K562 (cell line): ENCODE measurements around the gene SDK1. TPM values are rescaled to one million over a fixed set of nuclear protein-coding genes. Genes with fewer than 3 reads are reported as not detected.

Source experiments
- ATAC-seq: fragments of 200-7000 bp; cut with Tn5 transposase; 3 replicates; pipeline ENCODE4 v1.9.1; 2020; ENCODE audit warnings: moderate library complexity
- BruUV-seq: library from RNA; stranded (reverse); fragments of 400-500 nt; replicated peaks from 2 replicates; lab custom pipeline; 2021; lab: Mats Ljungman, UMichigan
- CTCF ChIA-PET: fragments of 300-600 bp; formaldehyde crosslinking; extraction: SDS; loops from one replicate; lab custom pipeline; 2021; ENCODE audit warnings: low intra/inter-chr PET ratio; lab: Yijun Ruan, JAX
- POLR2A ChIA-PET: fragments of 300-600, 350-650 bp; sonication (Branson Sonifier 250); formaldehyde crosslinking; extraction: SDS; loops from one replicate; lab custom pipeline; 2021; ENCODE audit warnings: antibody characterized with exemption, inconsistent platforms; lab: Yijun Ruan, JAX
- DNase-seq, 4 experiments: peaks; one replicate each; pipeline versions ENCODE4 v3.0.0 to v3.0.0-alpha.2; 2011 to 2018; ENCODE audit warnings: low spot score in 3 of 4, mixed read lengths in 3 of 4; ENCODE audit errors: extremely low read depth in 1 of 4
- FAIRE-seq: peaks from 2 replicates; lab custom pipeline; 2011; peaks lifted over from hg19 to GRCh38; lab: Jason Lieb, UNC
- H2AFZ ChIP-seq: 2 replicates; pipeline ENCODE4 v1.6.0; 2011; ENCODE audit warnings: low read depth, low read length, control low read depth, inconsistent platforms
- H3K27ac ChIP-seq: fragments of 200-600 bp; 3 replicates; pipeline ENCODE4 v1.8.0; 2011; ENCODE audit warnings: low read depth, mild to moderate bottlenecking, control low read depth, inconsistent platforms, low read length, moderate library complexity, mixed read lengths; ENCODE audit errors: extremely low read depth
- H3K27me3 ChIP-seq, 2 experiments: fragments of 300-600 bp in 1 of 2; 2 replicates in 1 of 2; 3 replicates in 1 of 2; pipeline versions ENCODE4 v1.6.0 to v1.8.0; 2011; ENCODE audit warnings: inconsistent platforms in 2 of 2, low read length in 2 of 2, mild to moderate bottlenecking in 1 of 2, mixed read lengths in 1 of 2, moderate library complexity in 1 of 2; ENCODE audit not compliant: control insufficient read depth in 2 of 2, insufficient read depth in 2 of 2
- H3K36me3 ChIP-seq: fragments of 300-600 bp; 3 replicates; pipeline ENCODE4 v1.8.0; 2011; ENCODE audit warnings: mild to moderate bottlenecking, low read length, inconsistent platforms; ENCODE audit not compliant: control insufficient read depth, insufficient read depth
- H3K4me1 ChIP-seq, 2 experiments: fragments of 200-600 bp in 1 of 2; replicated peaks in 1 of 2; 2 replicates in 1 of 2; 3 replicates in 1 of 2; pipeline versions ENCODE4 v1.5.1 to v1.8.0; 2011; ENCODE audit warnings: inconsistent platforms in 2 of 2, low read length in 2 of 2, mild to moderate bottlenecking in 1 of 2, mixed read lengths in 1 of 2, moderate library complexity in 1 of 2; ENCODE audit not compliant: control insufficient read depth in 2 of 2, insufficient read depth in 2 of 2
- H3K4me2 ChIP-seq: 2 replicates; pipeline ENCODE4 v1.6.1; 2011; ENCODE audit warnings: low read length, control low read depth, inconsistent platforms, mixed read lengths; ENCODE audit not compliant: insufficient read depth
- H3K4me3 ChIP-seq: fragments of 200-600 bp; sonication (generic), shearing (Covaris generic); 2 replicates; pipeline ENCODE4 v1.5.1; 2016; ENCODE audit warnings: control low read depth, inconsistent platforms
- H3K79me2 ChIP-seq: fragments of 200-600 bp; 3 replicates; pipeline ENCODE4 v1.8.0; 2011; ENCODE audit warnings: low read length, inconsistent platforms; ENCODE audit not compliant: control insufficient read depth, insufficient read depth
- H3K9ac ChIP-seq, 2 experiments: 2 replicates each; pipeline versions ENCODE4 v1.6.0 to v1.6.1; 2011; ENCODE audit warnings: low read depth in 2 of 2, low read length in 2 of 2, control low read depth in 1 of 2, inconsistent platforms in 1 of 2, mild to moderate bottlenecking in 1 of 2, mixed read lengths in 1 of 2; ENCODE audit not compliant: insufficient read depth in 1 of 2
- H3K9me1 ChIP-seq: one replicate; pipeline ENCODE4 v1.6.0; 2011; ENCODE audit warnings: inconsistent platforms, mild to moderate bottlenecking, low read length, moderate library complexity; ENCODE audit not compliant: control insufficient read depth, insufficient read depth
- H3K9me3 ChIP-seq: replicated peaks from 2 replicates; pipeline ENCODE4 v1.5.1; 2011; ENCODE audit warnings: low read depth, low read length, inconsistent platforms; ENCODE audit not compliant: control insufficient read depth, insufficient read depth
- H4K20me1 ChIP-seq: replicated peaks from 2 replicates; pipeline ENCODE4 v1.6.1; 2011; ENCODE audit warnings: low read length, inconsistent platforms, mixed read lengths; ENCODE audit not compliant: control insufficient read depth, insufficient read depth
- KLF10 ChIP-seq: fragments of 250-450 bp; sonication (Bioruptor Pico); IDR thresholded peaks from 2 replicates; pipeline ENCODE4 v1.6.1; 2021; ENCODE audit warnings: matching md5 sums
- LARP7 ChIP-seq: fragments of 450-650 bp; IDR thresholded peaks from 2 replicates; pipeline ENCODE4 v1.6.1; 2016
- MCM2 ChIP-seq: fragments of 450-650 bp; IDR thresholded peaks from 2 replicates; pipeline ENCODE4 v1.6.1; 2017; ENCODE audit warnings: low read depth, mild to moderate bottlenecking
- MCM7 ChIP-seq, 2 experiments: fragments of 450-650 bp; IDR thresholded peaks; 2 replicates each; pipeline ENCODE4 v1.6.1; 2016 to 2018
- NCOA6 ChIP-seq: fragments of 450-650 bp; IDR thresholded peaks from 2 replicates; pipeline ENCODE4 v1.6.1; 2017; ENCODE audit warnings: mild to moderate bottlenecking
- NR2F6 ChIP-seq: fragments of 450-650 bp; formaldehyde crosslinking; IDR thresholded peaks from 2 replicates; pipeline ENCODE4 v1.4.0; 2020; ENCODE audit warnings: mild to moderate bottlenecking
- TEAD4 ChIP-seq, 2 experiments: sonication (generic) in 1 of 2; formaldehyde crosslinking in 1 of 2; IDR thresholded peaks; 2 replicates each; pipeline versions ENCODE4 v1.6.1 to v1.8.0; 2012 to 2022; ENCODE audit warnings: borderline replicate concordance in 1 of 2, inconsistent platforms in 1 of 2, low read length in 1 of 2, mild to moderate bottlenecking in 1 of 2, missing genetic modification reagents in 1 of 2
- ZFPM2 ChIP-seq: fragments of 250-450 bp; sonication (Bioruptor Pico); IDR thresholded peaks from 2 replicates; pipeline ENCODE4 v1.5.1; 2022; ENCODE audit warnings: mild to moderate bottlenecking
- ZKSCAN8 ChIP-seq: fragments of 200-800 bp; sonication (Bioruptor generic); IDR thresholded peaks from 2 replicates; pipeline ENCODE4 v1.6.1; 2016; ENCODE audit warnings: missing genetic modification characterization, missing compliant biosample characterization
- WGBS: fragments of 100-300 bp; shearing (Covaris generic); methylation state at CpG from one replicate; pipeline ENCODE4 v1.1.6; 2016; ENCODE audit warnings: low coverage, mixed read lengths; ENCODE audit not compliant: insufficient coverage; ENCODE audit errors: missing lambda C conversion rate; 5-methylcytosine and 5-hydroxymethylcytosine counted together
- in situ Hi-C: fragments of 300-500 bp; cut with MboI; formaldehyde crosslinking; loops from 4 replicates; pipeline ENCODE4 v1.15.0; 2018; ENCODE audit warnings: inconsistent platforms, mixed read lengths
- intact Hi-C: fragments of 100-400 bp; cut with micrococcal nuclease; formaldehyde crosslinking; loops from 2 replicates; pipeline ENCODE4 v1.14.2; 2022
- polyA plus RNA-seq, 8 experiments: library from polyadenylated mRNA; depleted of rRNA in 4 of 8; stranded (reverse) in 5 of 8; unstranded in 3 of 8; fragments of >200 nt; fragmentation: Nextera tagmentation in 2 of 8; fragmentation: Illumina TruSeq in 1 of 8; extraction: Ambion mirVana in 2 of 8; extraction: Trizol in 1 of 8; gene quantifications; 2 replicates each; pipeline versions ENCODE4 v1.2.1 to v1.2.3, GENCODE V29; 2011 to 2014; ENCODE audit warnings: inconsistent platforms in 1 of 8, missing spikeins in 1 of 8
- total RNA-seq, 7 experiments: library from RNA; depleted of rRNA in 6 of 7; stranded (reverse); fragments of >200 nt in 6 of 7; fragmentation: Illumina TruSeq in 2 of 7; extraction: Trizol in 2 of 7; gene quantifications; 2 replicates each; pipeline versions ENCODE4 v1.2.1 to v1.2.3, GENCODE V29; 2011 to 2021; ENCODE audit warnings: low replicate concordance in 1 of 7
- TF ChIP-seq, protein P1 (sequence below), 2 experiments: IDR thresholded peaks in 1 of 2; conservative IDR thresholded peaks in 1 of 2; 2 replicates each; pipeline ENCODE4 v1.6.1; 2016; ENCODE audit warnings: low read depth in 2 of 2, mild to moderate bottlenecking in 1 of 2, missing compliant biosample characterization in 1 of 2, missing genetic modification characterization in 1 of 2, moderate library complexity in 1 of 2
- TF ChIP-seq, protein P2 (sequence below): fragments of 450-650 bp; IDR thresholded peaks from 2 replicates; pipeline ENCODE4 v1.6.1; 2014; ENCODE audit warnings: low read depth, mild to moderate bottlenecking, moderate library complexity, borderline replicate concordance
- TF ChIP-seq, protein P3 (sequence below): fragments of 450-650 bp; formaldehyde crosslinking; conservative IDR thresholded peaks from 2 replicates; pipeline ENCODE4 v1.4.0; 2022; ENCODE audit warnings: mild to moderate bottlenecking, missing genetic modification characterization
- TF ChIP-seq, protein P4 (sequence below): fragments of 450-650 bp; IDR thresholded peaks from one replicate; pipeline ENCODE4 v1.6.1; 2018; ENCODE audit warnings: mild to moderate bottlenecking, moderate library complexity; ENCODE audit not compliant: partially characterized antibody

SDK1 gene
- total and polyA plus RNA-seq, 9 of the 15 experiments (the other 6 are each of a cell fraction or from before 2014, with no cell fraction given): 0.16 TPM; not detected in 8

DNA sequence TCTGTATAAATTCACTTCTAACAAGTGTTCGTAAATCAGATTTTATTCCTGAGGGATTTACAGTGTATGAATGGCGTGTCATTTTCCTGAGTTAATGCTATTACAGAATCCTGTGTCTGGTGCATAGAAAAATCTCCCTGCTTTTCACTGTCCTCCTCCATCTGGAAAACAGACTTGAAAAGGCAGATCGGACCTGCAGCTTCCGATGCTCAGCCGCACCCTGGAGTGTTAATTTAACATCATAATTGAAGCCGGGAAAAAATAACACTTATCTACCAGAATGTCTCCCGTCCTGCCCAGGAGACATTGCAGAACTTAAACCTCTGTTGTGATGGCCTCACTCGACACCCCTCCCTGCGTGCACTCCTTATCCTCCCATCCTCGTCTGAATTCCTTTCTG, 939.0 kb downstream of the SDK1 start:
- Histone ChIP-seq H3K9me3 (no peaks in the 10 kb centered on the region), H3K36me3 (no peaks in the 10 kb centered on the region), H3K9me1 (no peaks in the 10 kb centered on the region), H2AFZ (no peak overlapping the region), H3K4me2 (no peak overlapping the region), H3K9ac (no peak overlapping the region), H4K20me1 (no peaks in the 10 kb centered on the region; the same call in 1 of the 2 replicates), H3K27ac (no peak overlapping the region), H3K4me1 (0 out of 5 replicates have a peak, but pooled peaks cover 0 to 3% of the 10 kb centered on the region in 2 experiments), H3K4me3 (no peak overlapping the region), H3K79me2 (no peaks in the 10 kb centered on the region), H3K27me3 (peaks cover 3 to 60% of the 10 kb centered on the region in 2 experiments; a peak in 4 of 5 replicates)
- ChIA-PET CTCF (no interaction called here), POLR2A (interaction anchor here (0.8 kb wide), 1 partner anchor 103 kb away, joined by 4 read pairs; no protein-coding TSS in a partner anchor)
- no TSS peak for BruUV-seq
- ATAC-seq (no peak), FAIRE-seq (no peak), DNase-seq (no peak)
- intact Hi-C loops (no loop called here), in situ Hi-C loops (no loop called here)
- TF ChIP-seq KLF10 (no peak), ZFPM2 (no peak), LARP7 (no peak), NCOA6 (no peak), MCM2 (no peak), NR2F6 (no peak), ZKSCAN8 (no peak), MCM7 (IDR thresholded peaks at IDR 0.05) (no peak), TEAD4 (IDR thresholded peaks at IDR 0.05; ENCODE audit: low read length) (no peak), TEAD4 (CRISPR knock-in tag; IDR thresholded peaks at IDR 0.05; ENCODE audit: borderline replicate concordance) (no peak)
- TF ChIP-seq, protein P1, sequence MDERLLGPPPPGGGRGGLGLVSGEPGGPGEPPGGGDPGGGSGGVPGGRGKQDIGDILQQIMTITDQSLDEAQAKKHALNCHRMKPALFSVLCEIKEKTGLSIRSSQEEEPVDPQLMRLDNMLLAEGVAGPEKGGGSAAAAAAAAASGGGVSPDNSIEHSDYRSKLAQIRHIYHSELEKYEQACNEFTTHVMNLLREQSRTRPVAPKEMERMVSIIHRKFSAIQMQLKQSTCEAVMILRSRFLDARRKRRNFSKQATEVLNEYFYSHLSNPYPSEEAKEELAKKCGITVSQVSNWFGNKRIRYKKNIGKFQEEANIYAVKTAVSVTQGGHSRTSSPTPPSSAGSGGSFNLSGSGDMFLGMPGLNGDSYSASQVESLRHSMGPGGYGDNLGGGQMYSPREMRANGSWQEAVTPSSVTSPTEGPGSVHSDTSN (CRISPR knock-in tag; IDR thresholded peaks at IDR 0.05; ENCODE audit: low read depth): no peak
- TF ChIP-seq, protein P1 (tag; conservative IDR thresholded peaks at IDR 0.05; ENCODE audit: low read depth): no peak
- TF ChIP-seq, protein P2, sequence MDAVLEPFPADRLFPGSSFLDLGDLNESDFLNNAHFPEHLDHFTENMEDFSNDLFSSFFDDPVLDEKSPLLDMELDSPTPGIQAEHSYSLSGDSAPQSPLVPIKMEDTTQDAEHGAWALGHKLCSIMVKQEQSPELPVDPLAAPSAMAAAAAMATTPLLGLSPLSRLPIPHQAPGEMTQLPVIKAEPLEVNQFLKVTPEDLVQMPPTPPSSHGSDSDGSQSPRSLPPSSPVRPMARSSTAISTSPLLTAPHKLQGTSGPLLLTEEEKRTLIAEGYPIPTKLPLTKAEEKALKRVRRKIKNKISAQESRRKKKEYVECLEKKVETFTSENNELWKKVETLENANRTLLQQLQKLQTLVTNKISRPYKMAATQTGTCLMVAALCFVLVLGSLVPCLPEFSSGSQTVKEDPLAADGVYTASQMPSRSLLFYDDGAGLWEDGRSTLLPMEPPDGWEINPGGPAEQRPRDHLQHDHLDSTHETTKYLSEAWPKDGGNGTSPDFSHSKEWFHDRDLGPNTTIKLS: no peak
- TF ChIP-seq, protein P3, sequence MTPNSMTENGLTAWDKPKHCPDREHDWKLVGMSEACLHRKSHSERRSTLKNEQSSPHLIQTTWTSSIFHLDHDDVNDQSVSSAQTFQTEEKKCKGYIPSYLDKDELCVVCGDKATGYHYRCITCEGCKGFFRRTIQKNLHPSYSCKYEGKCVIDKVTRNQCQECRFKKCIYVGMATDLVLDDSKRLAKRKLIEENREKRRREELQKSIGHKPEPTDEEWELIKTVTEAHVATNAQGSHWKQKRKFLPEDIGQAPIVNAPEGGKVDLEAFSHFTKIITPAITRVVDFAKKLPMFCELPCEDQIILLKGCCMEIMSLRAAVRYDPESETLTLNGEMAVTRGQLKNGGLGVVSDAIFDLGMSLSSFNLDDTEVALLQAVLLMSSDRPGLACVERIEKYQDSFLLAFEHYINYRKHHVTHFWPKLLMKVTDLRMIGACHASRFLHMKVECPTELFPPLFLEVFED (CRISPR knock-in tag): no peak
- TF ChIP-seq, protein P4, sequence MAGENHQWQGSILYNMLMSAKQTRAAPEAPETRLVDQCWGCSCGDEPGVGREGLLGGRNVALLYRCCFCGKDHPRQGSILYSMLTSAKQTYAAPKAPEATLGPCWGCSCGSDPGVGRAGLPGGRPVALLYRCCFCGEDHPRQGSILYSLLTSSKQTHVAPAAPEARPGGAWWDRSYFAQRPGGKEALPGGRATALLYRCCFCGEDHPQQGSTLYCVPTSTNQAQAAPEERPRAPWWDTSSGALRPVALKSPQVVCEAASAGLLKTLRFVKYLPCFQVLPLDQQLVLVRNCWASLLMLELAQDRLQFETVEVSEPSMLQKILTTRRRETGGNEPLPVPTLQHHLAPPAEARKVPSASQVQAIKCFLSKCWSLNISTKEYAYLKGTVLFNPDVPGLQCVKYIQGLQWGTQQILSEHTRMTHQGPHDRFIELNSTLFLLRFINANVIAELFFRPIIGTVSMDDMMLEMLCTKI: no peak
- WGBS: 1% methylated on average over 10 of the region's 10 CpGs
